D721Med (cell line): ENCODE results near the gene EFNB2.

Experiments
- DNase-seq: peaks from one replicate; pipeline ENCODE4 v3.0.0; 2011; ENCODE audit warnings: low spot score; ENCODE audit not compliant: insufficient read length
- FAIRE-seq: peaks from 2 replicates; lab custom pipeline; 2011; peaks lifted over from hg19 to GRCh38; lab: Jason Lieb, UNC
- TF ChIP-seq, protein P1 (sequence below): IDR thresholded peaks from 2 replicates; pipeline ENCODE4 v1.5.1; 2012; ENCODE audit warnings: mild to moderate bottlenecking, control low read depth; ENCODE audit not compliant: insufficient read depth; ENCODE audit errors: missing control alignments

Gene EFNB2

DNA sequence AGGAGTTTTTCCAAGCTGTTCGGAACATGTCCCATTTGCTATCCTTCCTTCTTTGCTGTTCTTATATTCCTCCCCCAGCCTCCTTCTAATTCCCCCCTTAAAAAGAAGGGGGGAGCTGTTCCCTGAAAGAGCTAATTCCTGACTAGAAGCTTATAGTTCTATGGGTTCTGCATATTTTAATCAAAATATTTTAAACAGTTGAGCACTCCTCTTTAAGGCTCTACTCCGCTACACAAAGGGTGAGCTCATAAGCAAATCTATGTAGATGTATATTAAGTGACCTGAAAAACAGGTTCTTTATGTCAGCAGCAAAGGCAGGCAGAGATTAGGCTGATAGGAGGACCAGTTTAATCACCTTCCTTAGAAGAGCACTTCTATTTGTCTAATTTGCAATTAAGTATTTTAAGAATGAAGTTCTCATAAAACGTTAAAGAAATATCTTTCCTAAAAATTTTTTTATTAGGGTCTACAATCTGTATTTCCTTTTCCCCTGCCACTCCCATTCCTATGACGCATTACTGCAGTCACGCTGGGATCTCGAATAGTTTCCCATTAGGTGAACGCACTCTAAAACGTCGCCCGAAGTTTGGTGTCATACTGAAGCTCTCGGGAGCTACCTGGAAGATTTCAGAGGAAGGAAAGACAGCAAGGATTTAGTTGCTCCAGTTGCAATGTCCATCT lies 5.2 kb downstream of the EFNB2 start:
- DNase-seq: no peak
- TF ChIP-seq, protein P1, sequence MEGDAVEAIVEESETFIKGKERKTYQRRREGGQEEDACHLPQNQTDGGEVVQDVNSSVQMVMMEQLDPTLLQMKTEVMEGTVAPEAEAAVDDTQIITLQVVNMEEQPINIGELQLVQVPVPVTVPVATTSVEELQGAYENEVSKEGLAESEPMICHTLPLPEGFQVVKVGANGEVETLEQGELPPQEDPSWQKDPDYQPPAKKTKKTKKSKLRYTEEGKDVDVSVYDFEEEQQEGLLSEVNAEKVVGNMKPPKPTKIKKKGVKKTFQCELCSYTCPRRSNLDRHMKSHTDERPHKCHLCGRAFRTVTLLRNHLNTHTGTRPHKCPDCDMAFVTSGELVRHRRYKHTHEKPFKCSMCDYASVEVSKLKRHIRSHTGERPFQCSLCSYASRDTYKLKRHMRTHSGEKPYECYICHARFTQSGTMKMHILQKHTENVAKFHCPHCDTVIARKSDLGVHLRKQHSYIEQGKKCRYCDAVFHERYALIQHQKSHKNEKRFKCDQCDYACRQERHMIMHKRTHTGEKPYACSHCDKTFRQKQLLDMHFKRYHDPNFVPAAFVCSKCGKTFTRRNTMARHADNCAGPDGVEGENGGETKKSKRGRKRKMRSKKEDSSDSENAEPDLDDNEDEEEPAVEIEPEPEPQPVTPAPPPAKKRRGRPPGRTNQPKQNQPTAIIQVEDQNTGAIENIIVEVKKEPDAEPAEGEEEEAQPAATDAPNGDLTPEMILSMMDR: no peak
- FAIRE-seq: no peak

DNA sequence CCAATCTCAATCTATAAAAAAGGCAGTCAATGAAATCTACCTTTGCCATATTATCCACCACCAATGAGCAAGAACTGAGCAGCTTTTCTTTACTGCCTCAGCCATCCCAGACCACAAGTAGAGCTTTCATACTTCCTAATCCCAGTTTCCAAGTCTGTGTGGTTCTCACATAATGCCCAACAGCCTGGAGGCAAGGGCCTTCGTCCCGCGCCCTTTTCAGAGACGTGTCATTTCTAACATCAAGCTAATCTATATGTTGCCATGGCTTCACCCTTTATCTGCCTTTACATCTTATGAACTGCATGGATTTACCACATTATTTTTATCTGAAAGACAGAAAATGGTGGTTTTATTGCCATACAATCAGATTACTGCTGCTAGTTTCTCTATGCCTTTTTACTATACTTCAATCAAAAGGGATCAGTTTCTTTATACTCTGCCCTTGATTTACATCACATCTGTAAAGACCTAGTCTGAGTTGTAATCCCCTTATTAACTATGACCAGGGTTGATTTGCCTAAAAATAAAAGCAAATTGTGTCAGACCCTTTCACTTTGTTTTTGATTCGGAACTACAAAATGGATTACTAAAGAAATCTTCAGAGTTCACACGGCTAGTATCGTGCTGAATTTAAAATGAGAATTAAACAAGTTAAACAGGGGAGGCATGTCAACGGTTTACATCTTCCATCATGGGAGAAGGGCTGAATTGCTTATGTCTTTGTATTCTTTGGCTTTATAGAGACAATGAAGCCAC lies 5.9 kb downstream of the EFNB2 start:
- FAIRE-seq: no peak
- no peak for DNase-seq
- TF ChIP-seq, protein P1: no peak

DNA sequence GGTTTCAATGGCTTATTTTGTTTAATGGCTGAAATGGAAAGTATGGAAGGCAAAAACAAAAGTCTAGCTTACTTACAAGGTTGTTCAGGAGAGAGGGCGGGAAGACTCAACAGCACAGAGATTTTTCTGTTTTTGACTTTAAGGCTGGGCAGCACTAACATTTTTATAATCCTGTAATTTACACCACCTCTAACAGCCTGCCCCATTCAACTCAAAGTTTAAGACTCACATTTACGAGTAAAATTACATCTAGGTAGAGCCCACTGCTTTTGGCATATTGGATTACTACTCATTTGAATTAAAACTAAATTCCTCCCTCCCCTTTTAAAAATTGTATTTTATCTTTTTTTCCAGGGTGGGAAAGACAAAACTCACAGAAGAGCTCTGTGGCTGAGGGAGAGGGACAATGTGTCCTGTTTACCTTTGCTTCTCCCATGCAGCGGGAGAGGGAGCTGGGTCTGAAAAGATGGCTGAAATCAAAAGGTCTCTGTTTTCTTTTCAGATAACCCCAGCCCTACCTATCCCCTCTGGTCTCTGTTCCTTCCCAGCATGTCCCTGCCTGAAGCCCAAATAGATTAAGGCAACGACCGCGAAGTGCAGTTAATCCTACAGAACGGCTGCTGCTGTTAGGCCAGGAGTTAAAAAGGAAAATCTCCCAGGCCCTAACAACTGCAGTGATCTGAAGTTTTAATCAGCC lies 6.6 kb downstream of the EFNB2 start:
- DNase-seq: no peak
- peak; percentile 6 for FAIRE-seq
- TF ChIP-seq, protein P1: no peak

DNA sequence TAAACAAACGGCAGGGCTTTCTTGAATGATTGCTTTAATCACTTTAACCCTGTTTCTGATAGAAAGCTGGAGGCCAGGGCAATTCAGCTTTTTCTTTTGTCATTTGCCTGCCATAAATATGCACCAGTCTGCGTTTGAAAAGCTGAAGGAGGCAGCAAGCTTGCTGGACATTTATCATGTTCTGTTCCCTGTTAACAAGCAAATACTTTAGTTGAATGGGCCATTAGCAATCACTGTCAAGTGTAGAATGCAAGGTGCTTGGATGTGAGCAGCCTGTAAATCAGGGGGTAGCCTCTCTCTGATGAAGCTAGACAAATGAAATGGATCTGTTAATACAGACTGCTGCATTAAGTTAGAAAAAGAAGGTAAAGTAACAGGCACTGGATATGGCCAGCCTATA lies 7.6 kb downstream of the EFNB2 start:
- TF ChIP-seq, protein P1: no peak
- DNase-seq (no peak), FAIRE-seq (no peak)

DNA sequence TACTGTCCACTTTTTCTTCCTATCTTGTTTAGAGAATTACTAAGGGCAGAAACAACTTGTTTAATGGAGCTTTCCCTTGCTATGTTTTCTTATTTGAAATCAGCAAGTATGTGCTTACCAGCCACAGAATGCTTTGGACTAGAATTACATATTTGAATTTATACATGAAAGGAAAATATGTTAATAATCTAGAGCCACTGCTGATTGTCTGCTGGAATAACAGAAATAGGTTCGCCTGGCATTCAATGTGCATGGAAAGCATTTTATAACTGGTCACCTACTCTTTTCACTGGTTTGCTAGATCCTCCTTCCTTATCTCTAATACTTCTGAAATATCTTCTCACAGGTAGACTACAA lies 8.0 kb downstream of the EFNB2 start:
- TF ChIP-seq, protein P1: no peak
- DNase-seq (no peak), FAIRE-seq (no peak)

DNA sequence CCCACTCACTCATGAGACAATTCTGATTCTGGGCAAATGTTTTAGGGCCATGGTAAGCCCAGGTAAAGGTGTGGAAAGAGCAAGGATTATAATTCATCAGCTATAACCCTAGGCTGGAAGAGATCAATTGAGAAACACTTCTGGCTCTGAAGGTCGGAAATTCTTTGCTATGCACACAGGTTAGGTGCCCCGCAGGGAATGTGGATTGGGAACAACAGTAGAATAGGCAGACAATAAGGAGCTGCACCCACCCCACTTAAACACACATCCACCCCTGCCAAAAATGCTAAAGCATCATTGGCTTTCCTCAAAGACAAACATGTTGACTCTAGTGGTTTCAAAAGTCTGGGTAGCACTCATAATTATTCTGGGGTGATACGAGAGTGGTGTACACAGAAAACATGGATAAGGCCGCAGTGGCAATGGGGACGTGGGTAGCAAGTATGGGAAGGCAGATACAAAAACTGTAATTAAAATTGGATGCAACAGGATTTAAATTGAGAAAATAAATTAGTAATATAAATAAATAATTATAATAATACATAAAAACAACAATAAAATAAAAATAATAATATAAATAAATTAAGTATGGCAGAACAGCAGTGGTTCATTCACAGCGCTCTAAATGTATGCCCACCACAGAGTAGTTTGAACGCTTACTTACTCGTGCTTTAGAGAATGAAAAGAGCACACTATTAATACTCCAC lies 8.6 kb downstream of the EFNB2 start:
- TF ChIP-seq, protein P1: no peak
- FAIRE-seq (no peak), DNase-seq (no peak)
